Measurements from ENCODE around the gene FUT8.

FUT8 gene

DNA sequence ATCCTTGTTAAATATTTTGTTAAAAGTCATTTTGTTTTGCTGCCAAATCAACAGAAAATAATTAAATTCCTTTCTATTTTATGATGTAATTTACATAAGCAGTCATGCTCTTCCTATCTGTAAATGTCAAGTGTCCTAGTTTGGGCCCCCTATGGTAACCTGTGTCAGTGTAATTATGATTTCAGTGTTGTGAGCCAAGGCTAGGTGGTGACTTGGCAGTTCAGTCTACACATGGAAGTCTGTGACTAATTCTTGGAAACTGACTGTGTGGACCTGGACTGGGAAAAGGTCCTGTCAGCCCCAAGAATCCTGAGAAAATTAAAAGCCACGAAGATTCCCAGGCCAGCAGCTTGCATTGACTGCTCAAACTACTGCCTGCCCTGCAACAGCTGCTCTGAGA, 371.0 kb downstream of the FUT8 start:
- DNase-seq = no peak

DNA sequence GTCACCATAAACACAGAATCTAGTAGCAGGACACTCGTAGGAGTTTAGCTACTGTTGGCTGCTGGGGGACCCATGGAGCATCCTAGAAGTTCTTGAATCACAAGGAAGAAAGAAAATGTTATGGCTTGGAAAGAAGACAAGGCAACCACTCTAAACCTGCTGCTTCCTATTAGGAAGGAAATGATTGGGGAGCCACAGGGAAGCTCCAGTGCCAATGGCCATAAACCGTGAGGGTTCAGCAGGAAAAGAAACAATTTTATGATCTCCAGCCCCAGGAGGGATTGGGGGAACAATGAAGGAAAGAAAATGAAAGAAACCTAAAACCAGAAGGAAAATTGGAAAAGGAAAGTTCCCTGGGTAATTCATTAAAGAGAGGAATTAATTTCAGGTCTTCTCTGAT, 372.0 kb downstream of the FUT8 start:
- DNase-seq = no peak

DNA sequence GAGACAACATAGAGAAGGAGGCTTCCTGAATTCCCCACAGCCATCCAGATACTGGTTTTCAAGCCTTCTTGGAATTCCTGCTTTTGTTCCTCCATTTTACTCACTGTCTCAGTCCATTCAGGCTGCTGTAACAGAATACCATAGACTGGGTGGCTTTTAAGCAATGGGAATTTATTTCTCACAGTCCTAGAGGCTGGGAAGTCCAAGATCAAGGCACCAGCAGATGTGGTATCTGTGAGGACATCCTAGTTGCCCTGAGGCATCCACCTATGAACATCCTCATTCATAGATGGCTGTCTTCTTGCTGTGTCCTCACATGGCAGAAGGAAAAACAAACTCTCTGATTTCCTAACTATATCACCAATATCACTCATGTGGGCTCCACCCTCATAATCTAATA, 374.9 kb downstream of the FUT8 start:
- DNase-seq = no peak

DNA sequence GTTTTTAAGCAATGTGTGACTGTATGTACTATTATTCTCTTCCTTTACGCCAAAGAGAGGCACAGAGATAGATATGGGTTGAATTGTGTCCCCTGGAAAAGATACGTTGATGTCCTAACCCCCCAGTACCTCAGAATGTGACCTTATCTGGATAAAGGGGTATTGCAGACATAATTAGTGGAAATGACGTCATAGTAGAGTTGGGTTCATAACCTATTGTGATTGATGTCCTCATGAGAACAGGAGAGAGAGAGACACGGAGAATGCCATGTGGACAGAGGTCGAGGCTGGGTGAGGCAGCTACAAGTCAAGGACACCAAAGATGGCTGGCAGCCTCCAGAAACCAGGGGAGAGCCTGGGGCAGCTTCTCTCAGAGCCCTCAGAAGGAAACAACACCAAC, 376.3 kb downstream of the FUT8 start:
- DNase-seq = no peak

DNA sequence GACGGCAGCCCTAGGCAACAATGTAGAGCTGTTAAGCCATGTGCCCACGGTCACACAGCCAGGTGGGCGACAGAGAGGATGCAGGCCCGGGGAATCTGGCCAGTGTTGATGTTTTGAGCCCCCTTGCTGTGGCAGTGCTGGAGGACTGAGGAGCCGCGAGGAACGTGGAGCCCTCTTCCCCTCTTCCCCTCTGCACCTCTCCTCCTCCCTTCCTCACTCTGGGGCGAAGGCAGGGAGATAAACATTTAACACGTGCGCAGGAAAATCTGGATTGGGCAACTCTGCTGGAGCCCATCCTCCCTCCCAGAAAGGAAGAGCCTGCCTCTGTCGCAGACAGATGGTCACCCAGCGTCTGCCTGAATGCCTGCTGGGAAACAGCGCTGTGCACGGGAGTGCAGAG, 376.8 kb downstream of the FUT8 start:
- no peak for DNase-seq

DNA sequence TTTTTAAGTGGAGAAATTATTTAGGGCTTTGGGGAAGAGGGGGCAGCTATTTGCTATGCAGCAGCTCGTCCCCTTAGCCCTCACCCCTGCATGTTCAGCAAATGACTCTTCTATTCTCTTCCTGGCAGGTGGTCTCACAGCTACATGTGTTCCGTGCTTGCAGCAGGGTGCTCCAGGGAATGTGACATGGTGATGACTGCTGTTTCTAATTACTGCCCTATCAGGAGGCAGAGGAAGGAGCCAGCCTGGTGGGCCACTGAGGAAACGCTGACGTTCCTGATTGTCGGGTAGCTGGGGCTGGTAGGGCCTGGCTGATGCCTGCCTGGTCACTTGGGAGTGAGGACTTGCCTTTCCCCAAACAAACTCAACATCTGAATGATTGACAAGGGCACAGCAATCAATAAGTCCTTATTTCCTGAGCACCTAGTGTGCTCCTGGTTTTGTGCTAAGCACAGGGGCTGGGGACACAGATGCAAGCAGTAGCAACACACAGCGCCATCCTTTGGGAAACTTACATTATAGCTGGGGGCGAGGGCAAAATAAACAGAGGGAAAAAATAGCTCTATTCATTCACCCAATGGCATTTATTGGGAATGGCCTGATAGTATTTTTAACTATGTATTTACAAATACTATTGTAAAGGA, 377.8 kb downstream of the FUT8 start:
- DNase-seq = no peak

DNA sequence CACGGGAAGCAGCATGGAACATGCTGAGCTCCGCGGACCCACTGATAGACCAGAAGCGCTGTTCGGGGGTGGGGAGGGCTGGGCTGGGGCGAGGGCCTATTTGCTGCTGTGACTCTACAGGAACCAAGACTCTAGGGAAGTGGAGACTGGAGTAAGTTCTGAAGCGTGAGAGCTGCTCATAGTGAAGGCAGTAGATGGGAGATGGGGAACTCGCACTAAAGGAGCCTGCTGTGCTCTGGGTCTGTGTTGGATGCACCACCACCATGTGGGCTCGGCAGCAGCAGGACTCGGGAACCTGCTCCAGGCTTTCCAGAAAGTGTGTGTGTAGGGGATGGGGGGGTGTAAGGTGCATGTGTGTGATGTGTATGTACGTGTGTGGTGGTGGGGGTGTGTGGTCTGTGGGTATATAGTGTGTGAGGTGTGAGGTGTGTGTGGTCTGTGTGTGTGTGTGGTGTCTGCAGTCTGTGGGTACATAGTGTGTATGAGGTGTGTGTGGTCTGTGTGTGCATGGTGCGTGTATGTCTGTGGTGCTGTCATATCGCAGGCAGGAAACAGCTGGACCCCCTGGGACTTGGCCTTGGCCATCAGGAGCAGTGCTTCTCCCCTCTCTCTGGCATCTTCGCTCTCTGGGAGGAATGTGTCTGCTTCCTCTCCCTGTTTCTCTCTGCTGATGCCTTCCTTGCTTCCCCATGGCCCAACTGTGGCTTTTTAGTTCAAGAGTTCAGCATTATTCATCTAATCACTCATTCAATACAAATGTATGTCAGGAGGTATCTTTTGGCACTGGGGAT, 378.9 kb downstream of the FUT8 start:
- no peak for DNase-seq

DNA sequence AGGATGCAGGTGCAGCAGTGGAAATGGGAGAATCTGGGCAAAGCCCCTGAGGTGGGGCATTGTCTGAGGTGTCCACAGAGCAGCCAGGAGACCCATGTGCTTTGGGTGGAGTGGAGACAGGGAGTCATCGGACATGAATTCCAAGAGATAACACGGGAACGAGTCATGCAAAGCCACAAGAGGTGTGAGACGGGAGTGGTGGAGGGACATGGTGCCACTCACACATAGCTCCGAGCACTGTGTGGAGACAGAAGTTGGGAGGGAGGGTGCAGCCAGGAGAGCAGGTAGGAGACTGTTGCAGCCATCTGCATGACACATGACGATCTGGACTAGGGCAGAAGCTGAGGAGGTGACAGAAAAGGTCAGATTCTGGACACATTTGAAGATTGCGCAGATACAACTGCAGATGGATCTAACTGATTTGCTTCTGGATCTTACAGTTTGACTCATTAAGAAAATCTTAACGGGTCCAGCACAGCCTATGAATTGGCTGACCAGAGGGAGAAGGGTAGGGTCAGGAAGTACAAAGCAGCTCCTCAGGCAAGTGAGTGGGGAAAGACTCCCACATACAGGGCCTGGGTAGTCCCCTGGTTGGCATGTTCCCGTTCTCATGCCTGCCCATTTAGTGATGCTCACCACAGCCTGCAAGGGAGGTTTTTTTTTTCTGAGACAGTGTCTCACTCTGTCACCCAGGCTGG, 379.8 kb downstream of the FUT8 start:
- DNase-seq = no peak

Measured in cortex of kidney (tissue), 1 donor.